Stimulated activated CD8-positive, alpha-beta memory T cell treated with anti-CD3 and anti-CD28 coated beads, Interleukin-7, amount 100 ng/mL, for 24 hours (primary cell): ENCODE measurements around the gene CAPN13.

Experiments used
- DNase-seq: peaks from one replicate; pipeline ENCODE4 v3.0.0-alpha.2; 2020; ENCODE audit warnings: low read depth

CAPN13 gene, protein sequence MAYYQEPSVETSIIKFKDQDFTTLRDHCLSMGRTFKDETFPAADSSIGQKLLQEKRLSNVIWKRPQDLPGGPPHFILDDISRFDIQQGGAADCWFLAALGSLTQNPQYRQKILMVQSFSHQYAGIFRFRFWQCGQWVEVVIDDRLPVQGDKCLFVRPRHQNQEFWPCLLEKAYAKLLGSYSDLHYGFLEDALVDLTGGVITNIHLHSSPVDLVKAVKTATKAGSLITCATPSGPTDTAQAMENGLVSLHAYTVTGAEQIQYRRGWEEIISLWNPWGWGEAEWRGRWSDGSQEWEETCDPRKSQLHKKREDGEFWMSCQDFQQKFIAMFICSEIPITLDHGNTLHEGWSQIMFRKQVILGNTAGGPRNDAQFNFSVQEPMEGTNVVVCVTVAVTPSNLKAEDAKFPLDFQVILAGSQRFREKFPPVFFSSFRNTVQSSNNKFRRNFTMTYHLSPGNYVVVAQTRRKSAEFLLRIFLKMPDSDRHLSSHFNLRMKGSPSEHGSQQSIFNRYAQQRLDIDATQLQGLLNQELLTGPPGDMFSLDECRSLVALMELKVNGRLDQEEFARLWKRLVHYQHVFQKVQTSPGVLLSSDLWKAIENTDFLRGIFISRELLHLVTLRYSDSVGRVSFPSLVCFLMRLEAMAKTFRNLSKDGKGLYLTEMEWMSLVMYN

DNA sequence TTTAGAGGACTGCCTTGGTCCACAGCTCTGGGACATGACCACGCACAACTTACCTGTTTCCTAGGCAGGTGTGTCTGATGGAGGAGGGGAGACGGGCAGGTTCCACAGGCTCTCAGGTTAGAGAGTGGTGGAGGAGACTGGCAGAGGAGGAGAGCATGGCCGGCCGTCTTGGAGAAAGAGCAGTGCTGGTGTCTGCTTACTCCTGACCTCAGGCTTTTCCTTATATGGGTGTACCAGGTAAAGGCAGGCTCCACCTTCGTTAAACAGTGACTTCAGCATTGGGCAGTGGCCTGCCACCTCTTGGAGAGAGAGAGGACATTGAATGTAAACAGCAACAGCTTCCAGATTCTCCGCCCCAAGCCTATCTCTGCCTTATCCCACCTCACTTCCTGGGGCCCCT is at the start of gene CAPN13:
Gene CAPN13 (minus strand): TSS at position 198 of the 400 bp plus-strand sequence. CDS start 20,121 bp downstream, outside the sequence.
- DNase-seq = no peak

DNA sequence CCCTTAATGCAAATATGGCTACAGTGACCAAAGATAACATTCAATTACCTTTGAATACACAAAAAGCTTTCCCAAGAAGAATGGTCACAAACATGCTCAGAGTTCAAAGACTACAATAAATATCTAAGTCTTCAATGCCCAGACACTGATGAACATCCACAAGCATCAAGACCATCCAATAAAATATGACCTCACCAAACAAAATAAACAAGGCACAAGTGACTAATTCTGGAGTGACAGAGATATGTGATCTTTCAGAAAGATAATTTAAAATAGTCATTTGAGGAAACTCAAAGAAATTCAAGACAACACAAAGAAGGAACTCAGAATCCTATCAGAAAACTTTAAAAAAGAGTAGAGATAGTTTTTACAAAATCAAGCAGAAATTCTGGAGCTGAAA is 40.6 kb upstream of the CAPN13 start:
- no peak for DNase-seq

DNA sequence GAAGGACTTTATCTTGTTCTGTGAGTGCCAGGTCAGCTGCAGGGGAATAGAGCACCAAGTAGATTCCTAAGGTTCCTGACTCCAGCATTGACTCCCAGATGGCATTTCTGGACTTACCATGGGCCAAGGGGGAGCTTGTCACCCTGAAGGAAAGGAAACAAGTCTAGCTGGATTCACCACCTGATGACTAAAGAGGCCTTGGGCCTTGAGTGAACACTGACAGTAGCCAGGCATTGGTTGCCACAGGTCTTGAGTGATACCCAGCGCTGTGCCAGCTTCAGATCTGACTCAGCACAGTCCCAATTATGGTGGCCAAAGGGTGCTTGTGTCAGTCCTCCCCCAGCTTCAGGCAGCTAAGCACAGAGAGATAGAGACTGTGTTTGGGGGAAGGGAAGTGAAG is 40.1 kb upstream of the CAPN13 start:
- DNase-seq = no peak

DNA sequence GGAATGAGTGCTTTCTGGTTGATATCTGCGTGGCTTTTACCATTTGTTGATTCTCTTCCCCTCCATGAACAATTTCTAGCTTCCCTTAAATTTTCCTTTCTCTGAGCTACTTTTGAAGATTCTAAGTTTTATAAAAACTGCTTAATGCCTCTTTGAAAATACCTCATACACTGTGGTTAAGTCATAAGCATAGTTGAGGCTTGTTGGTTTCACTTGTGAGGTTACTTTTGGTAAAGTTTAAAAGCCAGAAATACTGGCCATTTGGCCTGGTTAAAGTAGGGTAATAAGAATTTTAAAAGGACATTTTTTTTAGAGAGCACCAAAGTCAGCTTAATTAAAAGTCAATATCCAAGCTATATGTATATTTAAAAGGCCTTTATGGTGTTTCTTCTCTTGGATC is 21.3 kb upstream of the CAPN13 start:
- no peak for DNase-seq

DNA sequence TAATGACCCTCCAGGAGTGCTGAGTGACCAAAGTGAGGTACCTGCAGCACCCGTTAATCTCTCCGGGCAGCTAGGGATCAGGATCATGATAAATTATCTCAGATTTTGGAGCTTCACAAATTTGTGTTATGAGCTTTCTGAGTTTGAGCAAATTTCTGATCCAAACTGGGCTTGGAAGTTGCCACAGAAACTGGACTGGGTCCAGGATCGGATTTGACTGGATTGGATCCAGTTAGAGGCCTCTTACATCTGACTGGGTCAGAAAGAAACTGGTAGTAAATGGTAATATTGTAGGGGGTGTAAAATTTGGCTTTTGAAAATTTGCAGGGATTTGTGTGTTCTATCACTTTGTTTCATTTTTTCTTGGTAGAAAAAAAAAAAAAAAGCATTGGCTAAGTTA is 19.7 kb upstream of the CAPN13 start:
- no peak for DNase-seq

DNA sequence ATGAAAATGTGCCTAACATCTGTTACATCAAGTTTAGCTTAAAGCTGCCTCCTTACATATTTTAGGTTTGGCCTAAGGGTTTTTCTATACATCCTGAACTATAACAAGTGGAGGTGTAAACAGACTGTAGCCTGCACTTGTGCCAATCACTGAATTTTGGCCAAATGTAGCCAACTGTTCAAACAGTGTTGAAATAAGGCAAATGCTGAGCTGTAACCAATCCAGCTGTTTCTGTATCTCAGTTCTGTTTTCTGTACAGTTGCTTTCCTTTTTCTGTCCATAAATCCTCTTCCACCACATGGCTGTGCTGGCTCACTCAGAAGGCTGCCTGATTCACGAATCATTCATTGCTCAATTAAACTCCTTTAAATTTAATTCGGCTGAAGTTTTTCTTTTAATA is 19.2 kb upstream of the CAPN13 start:
- no peak for DNase-seq

DNA sequence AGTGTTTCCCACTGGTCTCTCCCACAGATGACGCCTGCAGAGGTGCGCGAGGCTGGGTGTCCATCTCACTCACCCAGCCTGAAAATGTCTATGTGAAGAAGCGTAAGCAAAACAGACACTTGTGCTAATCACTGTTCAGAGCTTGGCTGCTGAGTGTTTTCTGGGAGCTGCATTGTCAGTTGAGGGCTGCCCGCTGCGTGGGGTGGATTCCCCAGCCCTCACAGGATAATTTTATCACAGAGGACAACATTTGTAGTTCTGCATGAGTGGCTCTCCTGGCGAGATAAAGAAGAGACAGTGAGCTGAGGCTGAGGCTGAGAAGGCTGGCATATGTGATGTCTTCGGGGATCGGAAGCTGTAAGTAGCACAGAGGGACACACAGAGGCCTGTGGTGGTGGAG is 16.2 kb upstream of the CAPN13 start:
- no peak for DNase-seq

DNA sequence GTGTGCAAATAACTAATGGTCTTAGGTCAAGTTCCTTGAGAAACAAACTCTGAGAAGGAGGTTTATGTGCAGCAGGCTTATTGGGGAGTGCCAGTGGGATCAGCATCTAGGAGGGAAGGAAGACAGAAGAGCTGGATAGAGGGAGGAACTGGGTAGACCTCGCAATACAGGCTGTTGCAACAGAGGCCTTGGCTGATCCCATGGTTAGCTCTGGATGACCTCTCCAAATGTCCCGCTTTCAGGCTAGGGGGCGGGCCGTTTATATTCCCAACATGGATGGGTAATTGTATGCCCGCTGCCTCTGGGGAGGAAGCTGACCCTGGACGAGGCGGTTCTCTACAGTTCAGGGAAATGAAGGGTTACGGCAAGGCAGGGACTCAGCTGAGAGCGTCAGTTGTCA is 14.7 kb upstream of the CAPN13 start:
- DNase-seq = no peak

DNA sequence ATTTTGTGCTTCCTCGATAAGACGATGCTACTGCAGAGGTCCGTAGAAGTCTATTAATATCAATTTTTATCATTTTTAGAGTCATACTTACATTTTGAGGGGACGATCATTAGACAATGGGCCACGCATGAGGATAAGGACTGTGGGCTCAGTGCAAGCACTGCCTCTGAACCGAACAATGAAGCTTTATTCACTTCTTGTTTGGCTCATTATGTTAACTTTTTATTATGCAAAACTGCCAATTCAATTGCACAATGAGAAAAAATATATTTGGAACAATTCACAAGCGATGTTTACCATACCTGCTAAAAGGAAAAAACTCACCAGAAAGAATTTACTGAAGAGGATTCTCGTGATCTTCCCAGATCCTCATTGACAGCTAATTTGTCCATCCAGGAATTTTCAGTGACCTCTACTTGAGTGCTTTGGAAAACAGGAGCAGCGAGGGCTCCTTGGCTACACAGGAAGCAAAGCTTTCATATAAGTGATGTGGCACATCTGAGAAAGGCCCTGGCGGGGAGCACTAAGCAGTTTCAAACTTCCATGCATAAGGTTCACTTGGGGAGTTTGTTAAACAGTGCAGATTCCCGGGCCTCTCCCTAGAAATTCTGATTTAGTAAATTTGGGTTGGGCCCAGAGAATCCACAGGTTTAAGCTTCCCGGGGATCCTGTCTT is 13.3 kb upstream of the CAPN13 start:
- DNase-seq = no peak

DNA sequence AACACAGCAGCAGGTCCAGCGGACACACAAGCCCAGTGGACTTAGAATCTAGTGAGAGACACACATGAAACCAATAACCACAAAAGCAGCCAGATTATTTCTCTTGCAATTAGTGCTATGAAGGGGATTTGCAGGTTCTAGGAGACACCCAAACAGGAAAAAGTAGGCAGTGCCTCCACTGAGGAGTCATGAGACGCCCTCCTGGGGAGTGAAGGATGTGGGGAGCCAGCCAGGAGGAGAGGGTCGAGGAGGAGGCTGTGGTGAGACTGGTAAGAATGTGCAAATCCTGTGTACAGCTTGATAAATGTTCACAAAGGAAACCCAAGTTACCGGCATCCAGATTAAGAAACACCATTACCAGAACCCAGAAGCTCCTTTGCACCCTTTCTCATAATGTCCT is 2.7 kb upstream of the CAPN13 start:
- no peak for DNase-seq

DNA sequence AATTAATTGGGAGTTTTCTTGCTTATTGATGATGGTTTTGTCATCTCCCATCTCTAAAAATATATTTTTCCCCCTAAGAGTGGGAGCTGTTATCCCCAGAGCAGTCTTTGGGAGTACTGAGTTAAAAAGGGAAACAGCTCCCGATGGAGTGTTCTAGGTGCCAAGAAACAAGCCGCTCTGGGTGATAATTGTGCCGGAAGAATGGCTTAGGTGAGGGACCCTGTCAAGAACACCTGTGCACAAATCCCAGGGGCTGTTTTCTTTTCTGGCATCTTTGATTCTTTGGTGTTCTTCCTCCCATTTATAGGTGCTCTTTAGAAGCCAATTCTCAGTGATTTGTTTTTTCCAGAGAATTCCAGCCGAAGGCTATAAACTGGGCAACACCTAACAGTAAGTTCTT is 1.4 kb upstream of the CAPN13 start:
- DNase-seq = no peak

DNA sequence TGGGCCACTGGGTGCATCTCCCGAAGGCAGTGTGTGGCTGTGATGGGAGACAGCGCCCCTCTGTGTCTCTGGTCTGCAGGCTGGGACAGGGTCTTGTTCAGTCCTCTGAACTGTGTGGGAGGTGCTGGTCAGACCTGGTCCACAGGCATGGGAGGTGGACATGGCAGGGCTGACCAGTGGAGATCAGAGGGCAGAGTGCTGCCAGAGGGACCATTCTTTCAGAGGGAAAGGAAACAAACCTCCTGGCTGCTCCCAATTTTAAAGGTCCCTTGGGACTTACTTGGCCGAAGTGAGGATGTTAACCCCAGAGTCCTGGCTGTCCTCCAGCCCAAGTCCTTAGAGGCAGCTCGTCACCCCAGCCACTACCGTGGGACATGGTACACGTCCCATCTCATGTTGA is 4.0 kb downstream of the CAPN13 start:
- no peak for DNase-seq

DNA sequence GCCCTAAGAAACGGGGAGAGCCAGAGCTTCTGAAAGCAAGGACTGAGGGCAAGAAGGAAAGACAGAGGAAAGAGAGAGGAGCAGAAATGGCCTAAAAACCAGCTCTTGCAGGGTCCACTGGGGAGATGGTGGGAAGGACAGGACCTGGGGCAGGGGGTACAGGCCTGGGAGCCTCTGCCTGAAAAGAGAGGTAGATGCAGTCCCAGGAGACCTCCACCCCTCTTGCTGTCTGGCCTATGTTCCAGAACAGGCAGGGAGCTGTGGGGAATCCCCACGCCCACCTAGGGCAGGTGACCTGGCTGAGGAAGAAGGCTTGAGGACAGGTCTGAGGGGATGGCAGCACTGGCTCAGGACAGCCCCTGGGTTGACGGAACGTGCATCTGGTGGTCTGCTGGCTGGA is 4.6 kb downstream of the CAPN13 start:
- no peak for DNase-seq

DNA sequence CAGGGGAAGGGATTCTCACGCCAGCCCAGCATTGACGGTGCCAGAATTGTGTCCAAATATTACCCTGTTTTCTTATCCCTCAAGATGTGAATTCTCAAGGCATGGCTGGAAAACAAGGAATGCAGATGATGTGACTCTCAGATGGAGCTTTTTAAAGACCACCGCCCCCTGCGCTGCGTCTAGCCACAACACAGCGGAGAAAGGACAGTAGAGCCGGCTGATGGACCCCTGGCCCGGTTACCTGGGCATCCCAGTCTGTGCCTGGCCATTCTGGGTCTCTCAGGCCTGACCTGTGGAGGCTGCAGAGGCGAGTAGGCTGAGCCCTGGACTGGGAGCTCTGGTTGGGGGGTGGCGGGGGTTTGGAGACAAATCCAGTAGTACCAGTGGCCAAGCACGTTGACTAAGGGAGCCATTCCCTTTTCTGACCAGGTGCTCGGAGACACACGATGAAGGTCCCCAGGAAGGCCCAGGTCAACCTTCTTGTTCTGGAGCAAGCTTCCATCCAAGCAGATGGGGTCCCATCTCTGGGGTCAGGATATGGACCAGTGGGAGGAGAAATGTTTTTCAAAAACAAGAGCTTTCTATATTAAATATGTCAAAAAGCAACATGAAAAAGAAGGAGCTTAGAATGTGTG is 5.3 kb downstream of the CAPN13 start:
- DNase-seq = no peak

DNA sequence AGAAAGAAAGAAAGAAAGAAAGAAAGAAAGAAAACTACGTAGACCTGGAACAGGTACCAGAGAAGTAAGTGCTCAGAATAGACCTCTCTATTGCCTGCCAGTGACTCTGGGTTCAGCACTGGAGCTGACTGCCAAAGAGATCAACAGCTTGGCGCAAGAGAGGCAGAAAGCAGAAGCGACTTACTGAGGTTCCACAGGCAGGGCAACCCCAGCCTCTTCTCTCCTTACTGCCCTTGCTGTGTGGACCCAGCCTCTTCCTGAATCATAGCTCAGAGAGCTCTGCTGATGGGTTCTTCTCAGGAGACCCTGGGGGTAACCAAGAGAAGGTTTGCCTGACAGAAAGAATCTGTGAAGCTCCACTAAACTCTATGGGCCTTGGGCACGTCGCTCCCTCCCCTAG is 7.1 kb downstream of the CAPN13 start:
- DNase-seq = no peak

DNA sequence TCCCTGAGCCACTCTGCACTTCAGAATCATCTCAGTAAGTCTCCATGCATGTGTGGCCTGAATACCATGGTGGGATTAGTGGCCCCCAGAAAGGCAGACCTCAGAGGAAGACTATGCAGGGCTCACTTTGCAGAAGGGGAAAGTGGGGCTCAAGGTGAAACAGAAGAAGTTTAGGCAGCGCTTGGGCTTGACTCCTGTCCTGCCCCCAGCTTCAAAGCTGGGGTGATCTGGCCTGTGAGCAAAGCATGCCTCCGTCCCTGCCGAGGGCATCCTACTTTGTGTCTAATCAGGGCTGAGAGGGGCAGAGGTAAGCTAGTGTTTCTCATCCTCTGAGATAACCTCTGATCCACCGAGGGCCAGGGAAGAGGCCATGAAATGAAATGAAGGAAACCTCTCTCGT is 7.9 kb downstream of the CAPN13 start:
- no peak for DNase-seq

DNA sequence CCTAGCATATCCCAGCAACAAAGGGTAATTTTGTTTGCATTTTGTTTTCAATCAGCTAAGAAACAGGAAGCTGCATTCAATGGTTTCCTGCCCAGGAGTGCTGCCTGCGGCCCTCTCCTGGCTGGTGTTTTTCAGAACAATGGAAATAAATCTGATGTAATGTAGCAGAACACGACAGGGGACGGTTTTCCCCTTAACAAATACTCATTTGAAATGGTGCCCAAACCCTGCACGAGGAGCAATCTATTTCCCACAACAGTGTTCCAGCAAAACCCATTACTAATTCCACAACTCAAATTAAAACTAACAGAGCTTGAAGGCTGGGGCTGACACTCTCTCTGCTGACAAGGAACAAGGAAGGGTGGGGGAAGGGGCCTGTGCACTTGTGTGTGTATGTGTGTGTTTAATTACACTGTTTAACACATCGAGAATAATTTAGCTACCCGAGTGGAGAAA is 8.7 kb downstream of the CAPN13 start:
- DNase-seq = no peak

DNA sequence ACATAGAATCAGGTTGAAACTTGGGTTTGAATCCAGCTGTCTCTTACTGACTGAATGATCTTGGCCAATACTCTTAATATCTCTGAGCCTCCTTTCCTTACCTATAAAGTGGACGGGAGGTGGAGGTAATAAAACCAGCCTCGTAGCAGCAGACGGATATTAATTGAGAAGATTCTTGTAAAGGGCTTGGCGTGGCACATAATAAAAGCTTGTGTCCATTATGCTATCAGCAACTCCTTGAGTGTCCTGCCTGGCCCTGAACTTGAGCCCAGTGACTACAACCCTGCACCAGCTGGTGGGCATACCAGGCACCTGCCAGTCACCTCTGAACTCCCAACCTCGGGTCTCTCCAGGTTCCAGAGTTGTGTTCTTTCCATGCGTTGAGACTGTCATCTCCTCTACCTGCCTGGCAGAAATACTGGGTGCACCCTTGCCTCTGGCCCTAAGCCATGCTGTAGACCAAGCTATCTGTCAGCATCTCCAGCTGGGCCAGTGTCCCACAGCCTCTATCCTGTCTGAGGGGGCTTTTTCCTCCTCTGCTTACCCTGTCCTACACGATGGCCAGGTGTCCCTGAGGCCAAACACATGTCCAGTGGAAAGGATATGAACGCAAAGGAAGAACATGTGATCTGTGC is 9.7 kb downstream of the CAPN13 start:
- no peak for DNase-seq

DNA sequence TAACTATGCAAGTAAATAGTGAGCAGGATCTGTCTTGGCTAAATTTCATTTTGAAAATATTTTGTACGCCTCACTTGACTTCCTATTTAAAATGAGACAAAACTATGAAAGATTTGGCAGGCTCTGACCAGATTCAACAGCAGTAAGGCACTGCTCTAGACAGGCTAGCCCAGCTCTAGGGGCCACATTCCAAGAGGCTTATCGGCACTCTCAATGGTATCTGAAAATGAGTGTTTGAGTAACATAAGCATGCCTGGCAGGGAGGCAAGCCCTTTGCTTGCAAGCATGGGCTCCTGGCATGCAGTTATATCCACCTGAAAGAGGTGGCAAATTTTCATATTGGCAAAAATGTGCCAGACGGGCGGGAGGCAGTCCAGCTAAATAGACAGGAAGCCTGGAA is 10.5 kb downstream of the CAPN13 start:
- DNase-seq = no peak

DNA sequence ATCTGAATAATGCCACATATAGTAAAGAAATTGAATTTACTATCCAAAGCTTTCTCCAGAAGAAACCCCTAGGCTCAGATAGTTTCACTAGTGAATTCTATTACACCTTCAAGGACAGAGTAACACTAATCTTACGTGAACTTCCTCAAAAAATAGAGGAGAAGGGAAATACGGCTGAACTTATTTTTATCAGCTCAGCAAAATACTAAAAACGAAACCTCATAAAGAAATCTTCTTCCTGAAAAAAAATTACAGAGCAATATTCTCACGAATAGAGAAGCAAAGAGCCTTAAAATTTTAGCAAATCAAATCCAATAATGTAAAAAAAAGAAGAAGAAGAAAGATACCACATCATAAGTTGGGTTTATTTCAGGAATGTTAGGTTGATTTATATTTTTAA is 14.7 kb downstream of the CAPN13 start:
- DNase-seq = no peak

DNA sequence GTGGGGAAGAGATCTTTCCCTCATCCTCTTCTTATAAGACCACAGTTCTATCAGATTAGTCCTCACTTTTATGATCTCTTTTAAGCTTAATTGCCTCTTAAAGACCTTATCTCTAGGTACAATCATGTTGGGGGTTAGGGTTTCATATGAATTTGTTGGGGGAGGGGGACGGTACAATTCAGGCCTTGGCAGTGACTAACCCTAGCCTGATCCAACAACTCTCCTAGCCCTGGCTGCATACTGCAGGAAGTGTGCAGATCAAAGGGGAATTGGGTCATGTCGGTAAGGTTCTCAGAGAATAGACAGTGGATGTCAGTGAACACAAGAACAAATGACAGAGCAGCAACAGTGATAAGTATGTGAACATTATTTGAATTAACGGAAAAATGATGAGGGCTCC is 16.4 kb downstream of the CAPN13 start:
- DNase-seq = no peak

DNA sequence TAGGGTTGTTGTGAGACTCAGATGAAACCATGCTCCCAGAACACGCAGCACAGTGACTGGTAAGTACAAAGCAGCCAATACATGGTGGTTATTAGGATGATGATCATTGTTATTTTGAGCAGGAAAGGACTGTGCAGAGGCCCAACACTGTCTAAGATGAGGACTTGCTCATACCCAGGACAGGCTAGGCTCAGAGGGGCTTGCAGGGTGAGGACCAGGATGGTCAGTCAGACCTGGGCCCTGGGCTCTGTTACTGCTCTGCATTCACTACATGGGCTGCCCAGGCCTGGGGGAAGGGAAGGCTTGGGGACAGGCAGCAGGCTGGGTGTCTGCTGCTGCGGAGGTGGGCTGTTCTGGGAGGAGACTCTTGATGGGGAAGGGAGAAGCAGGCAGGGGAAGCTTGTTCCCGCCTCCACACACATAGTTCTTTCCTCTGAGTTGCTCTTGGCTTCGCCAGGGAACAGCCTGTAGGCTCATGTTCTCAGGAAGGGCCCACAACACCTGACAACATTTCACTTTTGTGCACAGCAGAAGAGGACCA is 17.5 kb downstream of the CAPN13 start:
- DNase-seq = no peak
